NCI-H146 treated with DMSO at 0.1 percent for 48 hours (cell line): ENCODE data around the gene MEPE.

Experiments used
- DNase-seq: peaks from one replicate; lab custom pipeline; 2025; ENCODE audit not compliant: unreplicated experiment; lab: John Stamatoyannopoulos, UW

Gene MEPE

DNA sequence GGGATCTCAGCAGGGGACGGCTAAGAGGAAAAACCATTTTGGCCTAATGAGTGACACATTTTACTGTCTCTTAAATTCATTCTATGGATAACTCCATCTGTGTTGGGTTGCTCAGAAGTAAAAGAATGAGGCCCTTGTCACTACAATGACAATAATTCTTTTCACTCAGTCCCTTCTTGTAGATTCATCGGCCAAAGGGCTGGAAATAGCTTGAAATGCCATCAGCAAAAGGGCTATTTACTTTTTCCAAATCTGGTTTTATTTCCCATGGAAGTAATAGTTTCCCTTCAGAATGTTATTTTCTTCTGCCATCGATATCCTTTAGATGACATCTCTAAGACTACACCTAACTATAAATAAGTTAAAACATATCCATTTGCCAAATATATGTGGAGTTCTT is 7.4 kb downstream of the MEPE start:
- no peak for DNase-seq

GRCh38 chr4:87843936-87844335 is 11.2 kb downstream of the MEPE start:
- DNase-seq, result no peak

GRCh38 chr4:87844452-87844851 is 11.7 kb downstream of the MEPE start:
- no peak for DNase-seq

DNA sequence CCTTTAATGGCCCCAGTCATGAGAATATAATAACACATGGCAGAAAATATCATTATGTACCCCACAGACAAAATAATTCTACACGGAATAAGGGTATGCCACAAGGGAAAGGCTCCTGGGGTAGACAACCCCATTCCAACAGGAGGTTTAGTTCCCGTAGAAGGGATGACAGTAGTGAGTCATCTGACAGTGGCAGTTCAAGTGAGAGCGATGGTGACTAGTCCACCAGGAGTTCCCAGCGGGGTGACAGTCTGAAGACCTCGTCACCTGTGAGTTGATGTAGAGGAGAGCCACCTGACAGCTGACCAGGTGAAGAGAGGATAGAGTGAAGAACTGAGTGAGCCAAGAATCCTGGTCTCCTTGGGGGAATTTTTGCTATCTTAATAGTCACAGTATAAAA is 13.5 kb downstream of the MEPE start:
- DNase-seq, result no peak

- no peak for DNase-seq
Observed at GRCh38 chr4:87848622-87849351, 16.0 kb downstream of the MEPE start.

GRCh38 chr4:87849612-87850011 is 16.8 kb downstream of the MEPE start:
- no peak for DNase-seq

- no peak for DNase-seq
Observed at GRCh38 chr4:87851332-87851731, 18.6 kb downstream of the MEPE start.

GRCh38 chr4:87851953-87852352 is 19.2 kb downstream of the MEPE start:
- DNase-seq, result no peak

GRCh38 chr4:87853108-87853507 is 20.3 kb downstream of the MEPE start:
- no peak for DNase-seq

- no peak for DNase-seq
Observed at GRCh38 chr4:87853891-87854290, 21.1 kb downstream of the MEPE start.

DNA sequence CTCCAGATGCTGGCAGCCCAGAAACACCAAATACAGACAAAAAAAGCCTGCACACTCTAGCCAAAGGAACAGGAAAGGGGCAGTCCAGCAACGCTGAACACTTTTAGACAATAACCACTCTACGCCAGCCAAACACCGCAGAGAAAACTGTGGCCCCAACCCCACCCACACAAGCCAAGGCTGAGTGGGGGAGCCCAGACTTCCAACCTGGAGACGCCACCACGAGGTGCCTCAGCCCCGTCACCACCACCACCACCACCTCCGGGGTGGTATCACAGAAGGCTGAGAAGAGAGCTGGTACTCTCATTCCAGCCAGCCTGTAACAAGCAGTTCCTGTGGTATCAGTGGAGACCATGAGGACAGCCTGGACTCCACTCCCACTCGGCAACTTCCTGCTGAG is 22.8 kb downstream of the MEPE start:
- DNase-seq, result no peak

GRCh38 chr4:87856816-87857215 is 24.0 kb downstream of the MEPE start:
- DNase-seq, result no peak

DNA sequence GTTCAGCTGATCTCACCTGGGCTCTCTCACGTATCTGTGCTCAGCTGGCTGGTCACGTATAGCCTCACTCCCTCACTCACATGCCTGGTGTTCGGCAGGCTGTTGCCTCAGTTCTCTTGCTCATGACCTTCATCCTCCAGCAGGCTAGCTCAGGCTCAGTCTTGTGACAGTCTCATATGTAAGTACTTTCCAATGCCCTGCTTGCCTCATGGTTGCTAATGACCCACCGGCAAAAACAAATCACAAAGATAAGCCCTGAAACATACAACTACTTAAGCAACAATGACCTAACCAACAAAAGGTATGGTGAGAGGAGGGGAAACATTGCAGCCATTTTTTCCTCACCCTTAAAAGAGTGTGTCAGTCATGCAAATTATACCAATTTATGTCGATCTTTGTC is 25.0 kb downstream of the MEPE start:
- no peak for DNase-seq

GRCh38 chr4:87862236-87862635 is 29.5 kb downstream of the MEPE start:
- DNase-seq, result no peak

- DNase-seq, result no peak
Observed at GRCh38 chr4:87863486-87863885, 30.7 kb downstream of the MEPE start.

GRCh38 chr4:87864321-87864720 is 31.6 kb downstream of the MEPE start:
- DNase-seq, result no peak

GRCh38 chr4:87865288-87865687 is 32.5 kb downstream of the MEPE start:
- no peak for DNase-seq

DNA sequence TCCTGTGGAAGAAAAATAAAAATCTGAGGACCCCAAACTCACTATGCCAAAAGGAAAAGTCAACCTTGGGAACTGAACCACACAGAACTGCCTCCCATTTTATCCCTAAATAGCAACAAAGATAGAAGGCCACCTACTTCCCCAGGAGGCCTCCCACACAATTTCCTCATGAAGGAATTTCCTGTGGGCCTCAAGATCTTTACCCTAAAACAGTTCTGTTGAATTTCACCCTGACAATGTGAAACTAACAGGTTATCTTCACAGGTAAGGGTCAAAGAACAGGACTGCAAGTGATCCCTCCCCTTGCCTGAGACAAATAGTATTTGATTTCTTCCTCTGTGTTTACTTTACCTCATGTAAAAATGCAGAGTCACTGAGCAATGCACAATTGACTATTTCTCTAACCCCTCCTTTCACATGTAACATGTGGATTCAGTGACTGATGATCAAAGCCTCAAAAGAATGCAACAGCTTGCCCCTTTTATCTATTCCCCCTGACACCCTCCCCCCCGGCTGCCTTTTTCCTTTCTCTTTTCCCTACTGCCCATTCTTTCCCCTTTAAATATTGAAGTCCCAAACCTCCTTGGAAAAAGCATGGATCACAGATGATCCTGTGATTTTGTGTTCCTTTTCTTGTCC is 33.3 kb downstream of the MEPE start:
- DNase-seq, result no peak

- no peak for DNase-seq
Observed at GRCh38 chr4:87868522-87868921, 35.8 kb downstream of the MEPE start.

DNA sequence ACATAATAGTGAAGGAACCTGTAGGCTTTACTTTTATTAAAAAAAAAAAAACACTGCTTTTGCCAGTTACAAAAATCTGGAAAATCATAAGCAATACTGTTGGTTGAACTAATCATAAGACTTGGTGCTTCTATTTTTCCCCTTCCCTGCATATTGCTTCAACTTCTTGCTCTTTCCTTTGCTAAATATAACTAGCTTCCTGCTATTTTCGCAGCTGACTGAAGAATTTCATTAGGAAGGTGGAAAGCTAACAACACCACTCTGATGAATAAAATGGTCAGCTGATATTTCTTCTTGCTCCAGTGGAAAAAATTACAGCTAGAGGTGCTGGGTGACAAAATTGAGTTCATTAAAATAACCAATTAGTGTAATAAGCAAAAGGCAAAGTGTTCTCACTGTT is 39.3 kb downstream of the MEPE start:
- no peak for DNase-seq

DNA sequence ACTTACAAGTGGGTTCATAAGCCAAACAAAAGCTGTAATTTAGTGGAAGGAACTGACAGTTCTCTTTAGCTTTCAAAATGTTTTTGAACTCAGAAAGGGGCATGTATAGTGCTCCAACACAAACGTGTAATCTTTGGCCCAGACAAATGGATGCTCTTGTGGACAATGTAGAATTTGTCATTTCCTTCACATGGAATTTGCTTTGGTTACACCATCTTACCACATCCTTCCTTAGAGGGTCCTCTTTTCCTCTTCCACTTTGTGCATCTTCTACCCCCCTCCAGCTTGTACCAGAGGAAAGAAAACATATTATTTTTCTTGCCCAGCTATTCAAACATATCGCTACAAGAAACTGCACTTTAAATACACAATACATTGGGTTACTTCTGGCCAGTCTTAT is 42.4 kb downstream of the MEPE start:
- no peak for DNase-seq

GRCh38 chr4:87880106-87880505 is 47.3 kb downstream of the MEPE start:
- no peak for DNase-seq

DNA sequence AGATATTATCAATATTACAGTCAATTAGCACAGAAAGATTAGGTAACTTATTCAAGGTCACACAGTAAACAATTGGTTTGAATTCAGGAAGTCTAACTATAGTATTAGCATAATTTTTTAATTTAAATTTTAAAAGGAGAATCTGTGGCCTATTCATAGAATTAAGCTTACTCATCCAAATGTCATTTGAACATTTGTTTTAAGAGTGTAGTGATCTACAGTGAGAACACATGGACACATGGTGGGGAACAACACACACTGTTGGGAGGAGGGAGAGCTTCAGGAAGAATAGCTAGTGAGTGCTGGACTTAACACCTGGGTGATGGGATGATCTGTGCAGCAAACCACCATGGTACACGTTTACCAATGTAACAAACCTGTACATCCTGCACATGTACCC is 48.3 kb downstream of the MEPE start:
- DNase-seq, result no peak
